ENCODE data around the gene MMADHC.

Gene MMADHC

DNA sequence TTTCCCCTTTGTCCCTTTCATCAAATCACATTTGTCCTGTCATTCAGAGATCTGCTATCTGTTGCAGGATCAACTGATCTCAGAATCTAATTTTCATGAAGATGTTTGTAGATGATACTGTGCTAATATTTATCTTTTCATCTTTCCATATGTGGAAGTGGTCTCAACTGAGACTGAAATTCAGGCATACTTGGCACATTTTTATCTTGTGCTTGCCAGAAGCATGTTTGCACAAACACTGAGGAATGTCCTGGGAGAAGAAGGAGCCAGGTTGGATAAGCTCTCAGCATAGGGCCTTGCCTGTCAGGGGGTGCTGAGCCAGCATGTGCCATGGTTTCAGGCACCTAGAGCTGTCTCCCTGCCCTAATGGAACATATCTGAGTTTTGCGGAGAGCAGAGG is 24.5 kb upstream of the MMADHC start:
- Mint-ChIP-seq H3K27ac (no peak overlapping the region), H3K4me3 (no peak overlapping the region), H3K27me3 (ENCODE audit: low read depth, poor library complexity) (no peaks in the 10 kb centered on the region), H3K9me3 (peaks cover 14% of the 10 kb centered on the region), H3K4me1 (no peaks in the 10 kb centered on the region), H3K36me3 (ENCODE audit: low read depth) (peaks cover 8% of the 10 kb centered on the region)
- TF ChIP-seq, protein P1, sequence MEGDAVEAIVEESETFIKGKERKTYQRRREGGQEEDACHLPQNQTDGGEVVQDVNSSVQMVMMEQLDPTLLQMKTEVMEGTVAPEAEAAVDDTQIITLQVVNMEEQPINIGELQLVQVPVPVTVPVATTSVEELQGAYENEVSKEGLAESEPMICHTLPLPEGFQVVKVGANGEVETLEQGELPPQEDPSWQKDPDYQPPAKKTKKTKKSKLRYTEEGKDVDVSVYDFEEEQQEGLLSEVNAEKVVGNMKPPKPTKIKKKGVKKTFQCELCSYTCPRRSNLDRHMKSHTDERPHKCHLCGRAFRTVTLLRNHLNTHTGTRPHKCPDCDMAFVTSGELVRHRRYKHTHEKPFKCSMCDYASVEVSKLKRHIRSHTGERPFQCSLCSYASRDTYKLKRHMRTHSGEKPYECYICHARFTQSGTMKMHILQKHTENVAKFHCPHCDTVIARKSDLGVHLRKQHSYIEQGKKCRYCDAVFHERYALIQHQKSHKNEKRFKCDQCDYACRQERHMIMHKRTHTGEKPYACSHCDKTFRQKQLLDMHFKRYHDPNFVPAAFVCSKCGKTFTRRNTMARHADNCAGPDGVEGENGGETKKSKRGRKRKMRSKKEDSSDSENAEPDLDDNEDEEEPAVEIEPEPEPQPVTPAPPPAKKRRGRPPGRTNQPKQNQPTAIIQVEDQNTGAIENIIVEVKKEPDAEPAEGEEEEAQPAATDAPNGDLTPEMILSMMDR (IDR thresholded peaks at IDR 0.05), result no peak
- no peak for DNase-seq

DNA sequence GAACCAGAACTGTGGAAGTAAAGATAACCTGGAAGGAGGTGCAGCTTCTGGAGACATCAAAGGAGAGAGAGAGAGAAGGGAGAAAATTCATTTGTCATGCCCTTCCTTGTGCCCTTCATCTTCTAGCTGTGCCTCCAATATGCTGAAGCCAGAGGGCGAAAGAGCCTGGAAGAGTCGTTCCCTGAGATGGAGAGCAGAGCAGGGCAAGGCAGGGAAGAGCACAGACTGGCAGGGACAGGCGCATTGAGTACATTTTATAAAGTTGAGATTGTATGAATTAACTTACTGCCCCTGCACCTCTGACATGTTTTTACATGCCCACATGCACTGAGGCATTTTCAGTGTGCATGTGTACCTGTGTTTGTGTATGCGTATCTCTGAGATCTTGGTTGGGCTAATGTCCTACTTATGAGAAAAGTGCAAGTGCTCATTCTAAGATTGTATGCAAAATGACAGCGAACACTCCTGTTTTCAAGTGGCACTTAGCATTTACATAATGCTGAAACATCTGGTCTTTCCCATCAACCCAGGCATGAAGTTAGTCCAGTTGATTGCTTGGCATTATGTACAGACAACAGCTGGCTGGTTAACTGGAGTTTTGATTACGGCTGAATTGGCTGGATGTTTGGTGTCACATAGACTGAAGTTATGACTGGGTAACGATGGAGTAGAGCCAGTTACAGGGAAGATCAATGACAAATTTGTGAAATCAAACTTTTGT is 23.7 kb upstream of the MMADHC start:
- no peak for DNase-seq
- Mint-ChIP-seq H3K27me3 (ENCODE audit: low read depth, poor library complexity) (no peaks in the 10 kb centered on the region), H3K9me3 (peaks cover 14% of the 10 kb centered on the region), H3K36me3 (ENCODE audit: low read depth) (peaks cover 9% of the 10 kb centered on the region), H3K27ac (no peak overlapping the region), H3K4me1 (no peaks in the 10 kb centered on the region), H3K4me3 (no peak overlapping the region)
- TF ChIP-seq, protein P1 (IDR thresholded peaks at IDR 0.05), result no peak

DNA sequence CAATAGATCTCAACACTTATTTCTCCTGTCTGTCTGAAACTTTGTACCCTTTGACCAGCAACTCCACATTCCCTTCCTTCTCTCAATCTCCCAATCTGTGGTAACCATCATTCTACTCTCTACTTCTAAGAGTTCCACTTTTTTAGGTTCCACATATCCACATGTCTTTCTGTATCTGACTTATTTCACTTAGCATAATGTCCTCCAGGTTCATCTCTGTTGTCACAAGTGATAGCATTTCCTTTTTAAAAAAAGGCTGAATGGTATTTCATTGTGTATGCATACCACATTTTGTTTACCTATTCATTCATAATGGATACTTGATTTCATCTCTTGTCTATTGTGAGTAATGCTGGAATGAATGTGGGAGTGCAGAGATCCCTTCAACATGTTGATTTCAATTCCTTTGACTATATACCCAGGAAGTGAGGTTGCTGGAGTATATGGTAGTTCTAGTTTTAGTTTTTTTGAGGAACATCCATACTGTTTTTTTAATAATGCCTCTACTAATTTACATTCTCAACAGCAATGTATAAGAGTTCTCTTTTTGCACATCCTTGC is 18.8 kb upstream of the MMADHC start:
- Mint-ChIP-seq H3K27me3 (ENCODE audit: low read depth, poor library complexity) (peaks cover 5% of the 10 kb centered on the region), H3K36me3 (ENCODE audit: low read depth) (peaks cover 17% of the 10 kb centered on the region), H3K9me3 (peaks cover 25% of the 10 kb centered on the region), H3K27ac (no peak overlapping the region), H3K4me1 (no peaks in the 10 kb centered on the region), H3K4me3 (no peak overlapping the region)
- no peak for DNase-seq
- TF ChIP-seq, protein P1 (IDR thresholded peaks at IDR 0.05), result no peak

DNA sequence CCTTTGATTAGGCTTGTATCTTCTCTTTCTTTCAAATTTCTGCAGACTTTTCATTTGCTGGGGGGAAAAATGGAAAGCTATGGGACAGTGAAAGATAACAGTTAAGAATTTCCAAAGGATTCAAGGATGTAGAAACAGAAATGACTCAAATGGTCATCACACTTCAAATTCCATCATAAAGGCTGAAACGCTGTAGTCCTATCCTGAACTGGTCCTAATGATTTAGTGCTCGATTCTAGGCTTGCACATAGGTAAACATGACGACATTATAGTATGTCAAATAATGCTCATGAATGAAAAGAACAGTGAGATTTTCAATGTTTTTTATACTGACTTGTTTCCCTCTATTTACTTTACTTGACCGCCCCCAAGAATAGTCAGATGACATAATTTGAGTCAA is 15.7 kb upstream of the MMADHC start:
- Mint-ChIP-seq H3K9me3 (peaks cover 34% of the 10 kb centered on the region), H3K36me3 (ENCODE audit: low read depth) (peaks cover 22% of the 10 kb centered on the region), H3K4me3 (no peak overlapping the region), H3K4me1 (no peaks in the 10 kb centered on the region), H3K27ac (no peak overlapping the region), H3K27me3 (ENCODE audit: low read depth, poor library complexity) (peaks cover 5% of the 10 kb centered on the region)
- TF ChIP-seq, protein P1 (IDR thresholded peaks at IDR 0.05), result no peak
- no peak for DNase-seq

DNA sequence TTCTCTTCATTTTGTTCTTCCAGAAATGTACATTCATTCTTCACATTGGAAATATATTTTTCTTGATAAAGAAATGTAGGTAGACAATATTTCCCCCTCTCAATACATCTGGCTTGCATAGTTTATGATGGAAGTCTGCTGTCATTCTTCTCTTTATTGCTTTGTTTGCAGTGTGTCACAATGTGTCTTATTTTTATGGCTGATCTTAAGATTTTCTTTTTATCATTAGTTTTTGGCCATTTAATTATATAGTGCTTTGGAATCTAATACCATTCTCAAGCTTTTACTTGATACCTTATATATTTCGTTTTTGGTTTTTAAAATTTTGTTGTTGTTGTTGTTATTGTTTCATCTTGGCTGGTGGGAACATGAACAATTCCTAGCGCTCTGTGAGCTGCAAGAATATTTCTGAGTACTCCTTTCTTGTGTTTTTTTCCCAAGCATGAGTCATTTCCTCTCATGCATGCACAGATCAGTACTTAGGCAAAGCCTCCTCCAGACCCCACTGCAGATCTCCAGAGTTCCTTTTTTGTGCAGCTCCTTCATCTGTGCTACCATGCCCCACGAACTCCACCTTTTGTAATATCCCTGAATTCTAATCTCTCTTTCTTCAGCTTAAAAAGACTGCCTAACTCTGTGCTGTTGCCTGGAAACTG is 13.7 kb upstream of the MMADHC start:
- no peak overlapping the region for H3K4me3 Mint-ChIP-seq

More for the DNA sequence above, 13.7 kb upstream of the MMADHC start:
- H3K27me3 Mint-ChIP-seq (ENCODE audit: low read depth, poor library complexity), result peaks cover 5% of the 10 kb centered on the region
- H3K9me3 Mint-ChIP-seq, result peaks cover 26% of the 10 kb centered on the region
- H3K27ac Mint-ChIP-seq, result no peak overlapping the region
- TF ChIP-seq, protein P1 (IDR thresholded peaks at IDR 0.05), result no peak
- H3K36me3 Mint-ChIP-seq (ENCODE audit: low read depth), result peaks cover 13% of the 10 kb centered on the region
- no peak for DNase-seq
- peaks cover 9% of the 10 kb centered on the region for H3K4me1 Mint-ChIP-seq
